ENCODE data around the gene GRIK5.

DNA sequence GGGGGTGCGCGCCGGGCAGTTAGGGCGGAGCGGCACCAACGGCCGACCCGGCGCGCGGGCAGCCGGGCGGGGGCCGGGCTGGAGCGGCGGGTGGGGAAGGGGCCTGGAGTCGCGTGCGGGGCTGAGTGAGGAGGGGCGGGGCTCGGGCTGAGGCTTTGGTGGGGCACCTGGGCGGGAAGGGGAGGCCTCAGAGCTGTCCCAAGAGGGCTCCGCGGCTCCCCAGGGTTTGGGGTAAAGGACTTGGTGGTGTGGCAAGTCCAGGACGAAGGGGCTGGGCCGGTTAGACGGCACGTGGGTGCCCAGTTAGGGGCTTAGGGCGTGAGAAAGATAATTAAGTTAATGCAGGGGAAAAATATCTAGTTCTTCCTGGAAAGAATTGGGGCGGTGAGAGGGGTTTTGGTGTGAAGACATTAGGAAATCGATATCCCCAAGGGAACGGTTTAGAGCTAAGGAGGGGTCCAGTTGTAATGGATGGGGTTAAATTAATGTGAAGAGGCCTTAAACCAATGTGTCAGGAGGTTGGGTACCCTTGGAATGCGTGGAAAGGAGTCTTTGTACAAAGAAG is 6.5 kb upstream of the GRIK5 start:
- TF ChIP-seq, protein P1, sequence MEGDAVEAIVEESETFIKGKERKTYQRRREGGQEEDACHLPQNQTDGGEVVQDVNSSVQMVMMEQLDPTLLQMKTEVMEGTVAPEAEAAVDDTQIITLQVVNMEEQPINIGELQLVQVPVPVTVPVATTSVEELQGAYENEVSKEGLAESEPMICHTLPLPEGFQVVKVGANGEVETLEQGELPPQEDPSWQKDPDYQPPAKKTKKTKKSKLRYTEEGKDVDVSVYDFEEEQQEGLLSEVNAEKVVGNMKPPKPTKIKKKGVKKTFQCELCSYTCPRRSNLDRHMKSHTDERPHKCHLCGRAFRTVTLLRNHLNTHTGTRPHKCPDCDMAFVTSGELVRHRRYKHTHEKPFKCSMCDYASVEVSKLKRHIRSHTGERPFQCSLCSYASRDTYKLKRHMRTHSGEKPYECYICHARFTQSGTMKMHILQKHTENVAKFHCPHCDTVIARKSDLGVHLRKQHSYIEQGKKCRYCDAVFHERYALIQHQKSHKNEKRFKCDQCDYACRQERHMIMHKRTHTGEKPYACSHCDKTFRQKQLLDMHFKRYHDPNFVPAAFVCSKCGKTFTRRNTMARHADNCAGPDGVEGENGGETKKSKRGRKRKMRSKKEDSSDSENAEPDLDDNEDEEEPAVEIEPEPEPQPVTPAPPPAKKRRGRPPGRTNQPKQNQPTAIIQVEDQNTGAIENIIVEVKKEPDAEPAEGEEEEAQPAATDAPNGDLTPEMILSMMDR (IDR thresholded peaks at IDR 0.05): no peak
- TF ChIP-seq POLR2A (IDR thresholded peaks at IDR 0.05): no peak
